GM12872 (cell line): ENCODE results near the gene RPL39L.

Experiments
- TF ChIP-seq, protein P1 (sequence below): IDR thresholded peaks from 3 replicates; pipeline ENCODE4 v1.5.1; 2011; ENCODE audit warnings: low read depth, mild to moderate bottlenecking, low read length, moderate library complexity; ENCODE audit not compliant: insufficient read depth

The RPL39L gene

DNA sequence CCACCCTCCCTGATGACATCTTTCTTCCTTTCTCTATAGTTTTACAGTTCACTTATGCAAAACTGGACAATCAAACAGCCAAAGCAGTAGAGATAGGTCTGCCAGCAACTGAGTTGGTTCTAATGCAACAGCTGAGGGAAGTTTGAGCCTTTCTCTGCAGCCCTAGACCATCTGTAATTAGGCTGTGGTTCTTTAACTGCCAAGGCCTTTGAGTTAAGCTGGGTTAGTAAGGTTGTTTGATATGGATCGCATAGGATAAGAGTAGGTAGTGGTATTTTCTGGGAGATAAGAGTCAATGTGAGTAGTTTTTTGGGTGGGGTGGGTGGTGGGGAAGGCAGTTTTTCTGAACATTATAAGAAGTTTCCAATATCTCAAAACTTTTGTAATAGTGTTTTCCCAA is 3.0 kb downstream of the RPL39L start:
- TF ChIP-seq, protein P1, sequence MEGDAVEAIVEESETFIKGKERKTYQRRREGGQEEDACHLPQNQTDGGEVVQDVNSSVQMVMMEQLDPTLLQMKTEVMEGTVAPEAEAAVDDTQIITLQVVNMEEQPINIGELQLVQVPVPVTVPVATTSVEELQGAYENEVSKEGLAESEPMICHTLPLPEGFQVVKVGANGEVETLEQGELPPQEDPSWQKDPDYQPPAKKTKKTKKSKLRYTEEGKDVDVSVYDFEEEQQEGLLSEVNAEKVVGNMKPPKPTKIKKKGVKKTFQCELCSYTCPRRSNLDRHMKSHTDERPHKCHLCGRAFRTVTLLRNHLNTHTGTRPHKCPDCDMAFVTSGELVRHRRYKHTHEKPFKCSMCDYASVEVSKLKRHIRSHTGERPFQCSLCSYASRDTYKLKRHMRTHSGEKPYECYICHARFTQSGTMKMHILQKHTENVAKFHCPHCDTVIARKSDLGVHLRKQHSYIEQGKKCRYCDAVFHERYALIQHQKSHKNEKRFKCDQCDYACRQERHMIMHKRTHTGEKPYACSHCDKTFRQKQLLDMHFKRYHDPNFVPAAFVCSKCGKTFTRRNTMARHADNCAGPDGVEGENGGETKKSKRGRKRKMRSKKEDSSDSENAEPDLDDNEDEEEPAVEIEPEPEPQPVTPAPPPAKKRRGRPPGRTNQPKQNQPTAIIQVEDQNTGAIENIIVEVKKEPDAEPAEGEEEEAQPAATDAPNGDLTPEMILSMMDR: no peak

DNA sequence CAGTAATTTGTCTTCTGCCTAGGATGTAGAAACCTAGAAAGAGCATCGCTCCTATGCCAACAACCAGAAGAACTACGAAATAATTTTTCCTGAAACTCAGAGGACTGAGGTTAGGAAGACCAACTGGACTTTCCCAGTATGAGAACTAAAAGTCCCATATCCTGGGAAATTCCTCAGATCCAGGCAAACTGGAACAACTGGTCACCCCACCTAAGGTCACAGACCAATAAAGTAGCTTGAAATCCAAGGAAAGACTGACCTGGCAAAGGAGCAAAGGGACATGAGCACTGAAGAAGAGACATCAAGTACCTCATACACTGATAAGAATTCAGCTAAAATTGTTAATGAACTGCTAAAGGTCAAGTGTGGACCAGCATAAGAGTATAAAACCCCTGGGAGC is 6.6 kb downstream of the RPL39L start:
- TF ChIP-seq, protein P1: no peak

DNA sequence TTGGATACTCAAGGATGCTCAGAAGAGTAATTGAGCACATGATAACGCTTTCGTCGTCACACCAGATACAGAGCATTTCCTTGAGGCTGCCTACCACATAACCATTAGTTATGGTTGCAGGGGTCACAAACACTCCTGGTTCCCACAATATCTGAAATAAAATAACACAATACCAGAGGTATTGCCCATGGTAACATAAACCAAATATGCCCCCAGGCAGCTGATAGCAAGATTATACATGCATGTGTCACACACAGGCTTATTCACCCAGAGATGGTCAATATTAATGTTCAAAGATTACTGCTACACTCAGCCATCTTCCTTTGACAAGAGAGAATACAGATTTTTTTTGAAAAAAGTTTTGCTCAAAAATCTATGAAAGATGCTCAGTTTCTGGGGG is 7.3 kb downstream of the RPL39L start:
- TF ChIP-seq, protein P1: no peak

DNA sequence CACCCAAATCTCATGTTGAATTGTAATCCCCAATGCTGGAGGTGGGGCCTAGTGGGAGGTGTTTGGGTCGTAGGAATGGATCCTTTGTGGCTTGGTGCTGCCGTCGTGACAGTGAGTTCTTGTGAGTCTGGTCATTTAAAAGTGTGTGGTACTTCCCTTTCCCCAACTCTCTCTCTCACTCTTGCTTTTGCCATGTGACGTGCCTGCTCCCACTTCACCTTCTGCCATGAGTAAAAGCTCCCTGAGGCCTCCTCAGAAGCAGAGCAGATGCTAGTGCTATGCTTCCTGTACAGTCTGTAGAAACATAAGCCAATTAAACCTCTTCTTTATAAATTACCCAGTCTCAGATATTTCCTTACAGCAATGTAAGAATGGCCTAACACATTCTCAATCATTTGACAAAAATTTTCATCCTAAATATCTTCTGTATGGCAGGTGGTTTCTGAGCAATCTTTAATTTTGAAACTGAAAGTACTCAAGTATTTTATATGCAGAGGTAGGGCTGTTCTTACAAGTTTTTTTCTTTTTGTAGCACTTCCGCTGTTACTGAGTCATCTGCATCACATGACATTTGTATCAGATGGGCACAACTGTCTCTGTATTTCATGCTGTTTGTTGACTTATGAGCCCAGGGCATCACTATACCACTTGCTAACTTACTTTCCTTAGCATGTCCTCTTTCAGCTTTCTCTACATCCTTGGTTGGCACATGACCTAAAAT is 8.8 kb downstream of the RPL39L start:
- TF ChIP-seq, protein P1: no peak

DNA sequence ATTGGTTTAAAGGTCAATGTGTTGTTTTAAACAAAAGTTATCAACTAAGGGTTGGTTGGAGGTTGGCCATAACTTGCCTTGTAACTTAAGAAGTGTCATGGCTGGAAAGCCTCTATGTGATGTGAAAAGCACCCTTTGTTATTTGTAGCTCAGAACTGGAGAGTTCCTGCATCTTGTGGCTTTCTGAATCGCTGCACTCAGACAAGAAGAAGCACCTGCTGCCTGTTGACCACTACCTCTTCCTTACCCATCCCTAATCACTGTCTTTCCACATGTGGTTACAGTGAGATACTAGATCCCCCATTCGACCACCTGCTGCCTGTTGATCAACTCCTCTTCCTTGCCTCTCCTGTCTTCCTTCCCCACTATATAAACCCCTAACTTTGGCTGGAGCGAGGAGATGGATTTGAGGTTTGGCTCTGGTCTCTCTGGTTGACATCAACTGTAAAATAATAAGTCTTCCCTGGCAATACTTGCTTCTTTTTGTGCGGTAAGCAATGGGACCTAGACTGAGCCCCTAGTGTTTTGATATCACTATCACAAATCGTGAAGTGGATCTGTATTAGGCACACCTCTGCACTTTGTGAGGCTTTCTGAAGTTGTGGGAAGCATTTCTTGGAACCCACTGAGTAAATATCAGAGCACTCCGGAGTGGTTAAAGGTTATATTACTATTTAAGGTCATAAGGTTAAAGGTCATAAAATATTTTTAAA is 13.8 kb downstream of the RPL39L start:
- TF ChIP-seq, protein P1: no peak

DNA sequence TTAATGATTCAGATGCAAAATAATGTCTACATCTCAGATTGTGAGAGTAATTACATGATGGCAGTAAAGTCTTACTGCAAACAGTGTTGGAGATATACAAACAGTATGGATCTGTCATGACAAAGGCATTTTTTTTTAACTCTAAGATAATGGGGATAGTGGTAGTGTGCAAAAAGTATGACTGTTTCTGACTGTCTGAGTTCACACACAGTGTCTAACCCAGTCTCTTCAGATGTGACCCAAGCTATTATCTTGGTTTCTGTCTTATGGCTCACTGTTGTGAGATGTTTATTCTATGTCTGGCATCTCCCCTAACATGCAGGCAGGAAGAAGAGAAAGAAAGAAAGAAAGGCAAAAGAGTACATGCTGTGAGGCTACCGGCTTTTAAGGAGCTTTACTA is 17.0 kb downstream of the RPL39L start:
- TF ChIP-seq, protein P1: no peak

DNA sequence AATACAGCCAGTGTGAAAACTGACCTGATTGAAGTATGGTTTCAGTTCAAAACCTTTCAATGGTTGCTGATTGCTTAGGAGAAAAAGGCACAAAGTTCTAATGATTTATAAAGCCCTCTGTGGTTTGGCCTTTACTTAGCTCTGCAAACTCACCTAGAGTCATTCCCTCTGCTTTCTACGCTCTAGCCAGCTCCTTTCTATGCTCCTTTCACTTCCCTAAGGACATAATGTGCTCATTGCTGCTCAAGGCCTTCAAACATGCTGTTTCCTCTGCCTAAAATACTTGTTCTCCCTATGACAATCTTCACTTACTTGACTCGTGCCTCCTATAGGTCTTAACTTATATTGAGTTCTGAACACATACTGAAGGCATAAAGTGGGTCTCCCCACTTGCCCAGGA is 19.0 kb downstream of the RPL39L start:
- TF ChIP-seq, protein P1: no peak
